ENCODE results near the gene HP. TPM values are rescaled to one million over a fixed set of nuclear protein-coding genes. Genes with fewer than 3 reads are reported as not detected.

The HP gene
- total and polyA plus RNA-seq, 10 of the 15 experiments (the other 5 are each of a cell fraction or from before 2014, with no cell fraction given): 10.8 TPM; not detected in 9

DNA sequence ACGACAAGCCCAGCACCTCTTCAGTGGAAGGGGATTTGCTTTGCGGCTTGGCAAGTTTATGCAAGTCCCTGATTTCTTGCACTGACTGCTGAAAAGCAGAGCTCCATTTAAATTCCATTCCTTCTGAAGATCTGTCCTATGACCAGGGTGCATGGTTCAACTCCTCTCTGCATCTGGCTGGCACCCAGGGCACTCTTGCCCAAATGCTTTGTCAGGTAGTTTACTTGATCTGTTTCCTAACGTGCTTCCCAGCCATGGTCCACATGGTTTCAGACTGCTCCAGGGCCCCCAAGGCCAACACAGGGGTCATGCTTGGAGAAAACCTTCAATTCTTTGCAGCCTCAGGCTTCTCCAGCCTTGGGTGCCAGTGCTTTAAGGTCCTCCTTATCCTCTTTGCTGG, 11.2 kb upstream of the HP start:
- no peak for FAIRE-seq

More for the DNA sequence above, 11.2 kb upstream of the HP start:
- TF ChIP-seq, protein P1, sequence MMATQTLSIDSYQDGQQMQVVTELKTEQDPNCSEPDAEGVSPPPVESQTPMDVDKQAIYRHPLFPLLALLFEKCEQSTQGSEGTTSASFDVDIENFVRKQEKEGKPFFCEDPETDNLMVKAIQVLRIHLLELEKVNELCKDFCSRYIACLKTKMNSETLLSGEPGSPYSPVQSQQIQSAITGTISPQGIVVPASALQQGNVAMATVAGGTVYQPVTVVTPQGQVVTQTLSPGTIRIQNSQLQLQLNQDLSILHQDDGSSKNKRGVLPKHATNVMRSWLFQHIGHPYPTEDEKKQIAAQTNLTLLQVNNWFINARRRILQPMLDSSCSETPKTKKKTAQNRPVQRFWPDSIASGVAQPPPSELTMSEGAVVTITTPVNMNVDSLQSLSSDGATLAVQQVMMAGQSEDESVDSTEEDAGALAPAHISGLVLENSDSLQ (IDR thresholded peaks at IDR 0.05): no peak
- no peak for TF ChIP-seq PBX3 (IDR thresholded peaks at IDR 0.05; ENCODE audit: insufficient replicate concordance, low read depth, low read length)
- TF ChIP-seq ZNF384 (IDR thresholded peaks at IDR 0.05; ENCODE audit: borderline replicate concordance, low read depth, low read length): no peak
- TF ChIP-seq FOXK2 (IDR thresholded peaks at IDR 0.05): no peak
- TF ChIP-seq TBL1XR1 (IDR thresholded peaks at IDR 0.05; ENCODE audit: low read depth, low read length): no peak
- TF ChIP-seq ZNF622 (IDR thresholded peaks at IDR 0.05): no peak
- no peak for TF ChIP-seq IKZF2 (IDR thresholded peaks at IDR 0.05)
- DNase-seq (ENCODE audit: low read depth, low spot score): no peak
- H3K9me3 ChIP-seq (replicated peaks; ENCODE audit: control insufficient read depth, insufficient read depth, low read length): no peaks in the 10 kb centered on the region
- WGBS (ENCODE audit: insufficient coverage, insufficient replicate concordance, low lambda C conversion rate, missing lambda C conversion rate): 39% methylated on average over 3 of the region's 3 CpGs
- H3K27ac ChIP-seq (ENCODE audit: control insufficient read depth, insufficient read depth): no peak overlapping the region
- no peaks in the 10 kb centered on the region for H3K27me3 ChIP-seq (replicated peaks in 1 of 2; ENCODE audit: control insufficient read depth in 2 of 2, insufficient read depth in 2 of 2, low read length in 1 of 2)
- ChIA-PET RAD21 (ENCODE audit: unreplicated experiment) (no interaction called here), POLR2A (no interaction called here), SMC1A (ENCODE audit: uncharacterized antibody, unreplicated experiment) (no interaction called here), CTCF (no interaction called here)
- H3K9ac ChIP-seq (ENCODE audit: control insufficient read depth, insufficient read depth, low read length): no peak overlapping the region
- H4K20me1 ChIP-seq (ENCODE audit: control insufficient read depth, insufficient read depth): no peaks in the 10 kb centered on the region
- intact Hi-C loops (cut with micrococcal nuclease; ENCODE audit: unreplicated experiment): no loop called here
- H3K4me2 ChIP-seq (ENCODE audit: control insufficient read depth, insufficient read depth): no peak overlapping the region
- BruUV-seq (replicated peaks): no TSS peak
- H3K4me1 ChIP-seq (ENCODE audit: control insufficient read depth, insufficient read depth, low read length): no peaks in the 10 kb centered on the region
- H2AFZ ChIP-seq (ENCODE audit: control insufficient read depth, low read depth, low read length): no peak overlapping the region
- no peak for ATAC-seq
- in situ Hi-C loops (cut with MboI): no loop called here
- no peaks in the 10 kb centered on the region for H3K79me2 ChIP-seq (ENCODE audit: control insufficient read depth, insufficient read depth, low read length)
- no peak overlapping the region for H3K4me3 ChIP-seq
- H3K36me3 ChIP-seq (ENCODE audit: control insufficient read depth in 2 of 2, insufficient read depth in 2 of 2, low read length in 1 of 2): no peaks in the 10 kb centered on the region

All from GM12878 (cell line).